ENCODE results near the gene SYT1.

DNA sequence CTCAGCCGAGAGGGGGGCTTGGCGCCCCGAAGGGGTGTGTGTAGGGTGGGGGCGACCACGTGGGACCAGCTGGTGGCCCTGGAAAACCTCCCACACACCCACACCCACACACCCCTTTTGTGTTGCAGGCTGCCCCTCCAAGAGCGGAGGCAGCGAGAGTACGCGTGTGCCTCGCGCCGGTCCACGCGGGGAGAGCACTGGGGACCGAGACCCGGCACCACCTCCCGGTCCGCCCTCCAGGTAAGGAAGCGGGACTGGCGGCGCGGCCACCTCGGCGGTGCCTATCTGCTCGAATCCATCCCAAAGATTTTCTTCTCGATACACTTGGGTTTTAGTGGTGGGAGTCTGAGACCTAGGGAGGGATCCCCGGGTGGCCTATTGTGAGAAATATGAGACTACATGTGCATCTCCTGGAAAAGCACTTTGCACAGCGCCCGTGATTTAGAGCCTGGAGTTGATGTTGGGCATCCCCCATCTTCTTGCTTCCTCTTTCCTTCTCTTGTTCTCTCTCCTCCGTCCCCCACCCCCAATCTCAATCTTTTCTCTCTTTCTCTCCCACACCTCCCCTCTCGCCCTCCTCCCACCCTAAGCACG is 393 bp downstream of the SYT1 start:
- no peak for TF ChIP-seq POLR2AphosphoS5 (IDR thresholded peaks at IDR 0.05; ENCODE audit: low read depth, low read length)
- TF ChIP-seq POLR2A (IDR thresholded peaks at IDR 0.05; ENCODE audit: low read depth, low read length): no peak

Data from GM12892 (cell line).